Progenitor cell of endocrine pancreas (in vitro differentiated cells): ENCODE results near the gene HOXA13. TPM values are rescaled to one million over a fixed set of nuclear protein-coding genes. Genes with fewer than 3 reads are reported as not detected.
A peak's percentile ranks its signal among the peaks of the same experiment; 100 is the strongest.

Experiments used
- DNase-seq: peaks from one replicate; pipeline ENCODE4 v3.0.0; 2021; ENCODE audit warnings: low spot score; ENCODE audit not compliant: unreplicated experiment
- H3K27ac Mint-ChIP-seq: 2 replicates; pipeline ENCODE4 v1.8.0; 2021; ENCODE audit warnings: mild to moderate bottlenecking, moderate library complexity, mixed read lengths
- H3K27me3 Mint-ChIP-seq: 2 replicates; pipeline ENCODE4 v1.8.0; 2021; ENCODE audit warnings: mixed read lengths
- H3K36me3 Mint-ChIP-seq: 2 replicates; pipeline ENCODE4 v1.8.0; 2022; ENCODE audit warnings: mixed read lengths; ENCODE audit not compliant: insufficient read depth
- H3K4me1 Mint-ChIP-seq: 2 replicates; pipeline ENCODE4 v1.8.0; 2021; ENCODE audit warnings: low read depth, mixed read lengths
- H3K4me3 Mint-ChIP-seq: 2 replicates; pipeline ENCODE4 v1.8.0; 2021; ENCODE audit warnings: low read depth, mild to moderate bottlenecking, moderate library complexity, mixed read lengths
- H3K9me3 Mint-ChIP-seq: 2 replicates; pipeline ENCODE4 v1.8.0; 2021; ENCODE audit warnings: low read depth, mixed read lengths
- CTCF ChIP-seq: fragments of 200-600 bp; sonication (generic); IDR thresholded peaks from one replicate; pipeline ENCODE4 v1.5.0; 2021; ENCODE audit warnings: antibody characterized with exemption, mild to moderate bottlenecking; ENCODE audit not compliant: unreplicated experiment
- total RNA-seq: library from RNA; stranded (reverse); gene quantifications from 2 replicates; pipeline ENCODE4 v1.2.1, GENCODE V29; 2021

HOXA13 gene
- total RNA-seq, 1 donor from 2014 or later: not detected

GRCh38 chr7:27160546-27161213, 39.2 kb downstream of the HOXA13 start:
- Mint-ChIP-seq H3K36me3 (peaks cover 1% of the 10 kb centered on the region), H3K27me3 (peaks cover 86% of the 10 kb centered on the region), H3K27ac (no peak overlapping the region), H3K9me3 (no peaks in the 10 kb centered on the region), H3K4me3 (peak overlapping the region; percentile 60), H3K4me1 (peaks cover 4% of the 10 kb centered on the region)
- peak; percentile 90 for DNase-seq
- peak; percentile 99 for TF ChIP-seq CTCF

- Mint-ChIP-seq H3K4me3 (peak overlapping the region; percentile 35), H3K27me3 (peaks cover 87% of the 10 kb centered on the region), H3K27ac (no peak overlapping the region), H3K36me3 (peaks cover 1% of the 10 kb centered on the region), H3K9me3 (no peaks in the 10 kb centered on the region), H3K4me1 (peaks cover 5% of the 10 kb centered on the region)
- no peak for DNase-seq
- TF ChIP-seq CTCF: no peak
Observed at GRCh38 chr7:27160145-27160545, 39.7 kb downstream of the HOXA13 start.

GRCh38 chr7:27159266-27160144, 40.4 kb downstream of the HOXA13 start:
- peaks cover 2% of the 10 kb centered on the region for H3K36me3 Mint-ChIP-seq
- TF ChIP-seq CTCF: no peak
- no peak overlapping the region for H3K4me3 Mint-ChIP-seq
- H3K27ac Mint-ChIP-seq: no peak overlapping the region
- DNase-seq: no peak
- peaks cover 7% of the 10 kb centered on the region for H3K4me1 Mint-ChIP-seq
- peaks cover 89% of the 10 kb centered on the region for H3K27me3 Mint-ChIP-seq
- no peaks in the 10 kb centered on the region for H3K9me3 Mint-ChIP-seq

GRCh38 chr7:27158436-27159265, 41.2 kb downstream of the HOXA13 start:
- peaks cover 7% of the 10 kb centered on the region for H3K4me1 Mint-ChIP-seq
- H3K9me3 Mint-ChIP-seq: no peaks in the 10 kb centered on the region
- H3K36me3 Mint-ChIP-seq: peaks cover 2% of the 10 kb centered on the region
- no peak overlapping the region for H3K4me3 Mint-ChIP-seq
- H3K27ac Mint-ChIP-seq: no peak overlapping the region
- H3K27me3 Mint-ChIP-seq: peaks cover 89% of the 10 kb centered on the region
- TF ChIP-seq CTCF: no peak
- DNase-seq: no peak
